SU-DHL-6 (cell line): ENCODE data around the gene ITPK1.

Experiments used
- H2AFZ ChIP-seq: fragments of 200-600 bp; sonication (generic); 2 replicates; pipeline ENCODE4 v1.6.1; 2014; ENCODE audit warnings: low read depth, mild to moderate bottlenecking, moderate library complexity, mixed read lengths, antibody characterized with exemption, low read length; ENCODE audit not compliant: severe bottlenecking
- H3F3A ChIP-seq: fragments of 200-600 bp; shearing (Covaris generic); 2 replicates; pipeline ENCODE4 v1.6.0; 2016; ENCODE audit warnings: antibody characterized with exemption, mild to moderate bottlenecking; ENCODE audit not compliant: insufficient read depth
- H3K27ac ChIP-seq: fragments of 200-600 bp; sonication (generic); 2 replicates; pipeline ENCODE4 v1.5.1; 2016; ENCODE audit warnings: low read depth, mild to moderate bottlenecking, low read length, moderate library complexity, mixed read lengths
- H3K27me3 ChIP-seq: fragments of 200-600 bp; sonication (generic), shearing (Covaris generic); 2 replicates; pipeline ENCODE4 v1.6.0; 2014; ENCODE audit warnings: mild to moderate bottlenecking, low read length
- H3K36me3 ChIP-seq: fragments of 200-600 bp; sonication (generic); 2 replicates; pipeline ENCODE4 v1.6.1; 2014; ENCODE audit warnings: mild to moderate bottlenecking, low read length, mixed read lengths
- H3K4me2 ChIP-seq: fragments of 300-600, 200-600 bp; shearing (Covaris generic), sonication (generic); 2 replicates; pipeline ENCODE4 v1.6.0; 2014; ENCODE audit warnings: low read length, low read depth, mild to moderate bottlenecking; ENCODE audit not compliant: poor library complexity, severe bottlenecking
- H3K4me3 ChIP-seq: fragments of 200-600 bp; sonication (generic); 2 replicates; pipeline ENCODE4 v1.5.1; 2014; ENCODE audit warnings: antibody characterized with exemption, low read length, mild to moderate bottlenecking, mixed read lengths; ENCODE audit not compliant: insufficient read depth, poor library complexity, severe bottlenecking
- H3K79me2 ChIP-seq: fragments of 200-600 bp; sonication (generic); 2 replicates; pipeline ENCODE4 v1.6.1; 2014; ENCODE audit warnings: mild to moderate bottlenecking, low read length, moderate library complexity; ENCODE audit not compliant: insufficient read depth
- H3K9ac ChIP-seq: fragments of 200-600 bp; sonication (generic); 2 replicates; pipeline ENCODE4 v1.7.0; 2014; ENCODE audit warnings: mild to moderate bottlenecking, low read length
- H3K9me2 ChIP-seq: fragments of 200-600 bp; sonication (generic); replicated peaks from 2 replicates; pipeline ENCODE4 v1.6.1; 2014; ENCODE audit warnings: low read length; ENCODE audit not compliant: insufficient read depth
- H3K9me3 ChIP-seq: fragments of 200-600 bp; sonication (generic); 2 replicates; pipeline ENCODE4 v1.6.1; 2014; ENCODE audit warnings: low read length, mixed read lengths; ENCODE audit not compliant: insufficient read depth
- H4K20me1 ChIP-seq: fragments of 200-600 bp; sonication (generic); 2 replicates; pipeline ENCODE4 v1.6.1; 2014; ENCODE audit warnings: low read depth, mild to moderate bottlenecking, antibody characterized with exemption, low read length, moderate library complexity, mixed read lengths
- CTCF ChIP-seq: fragments of 200-600 bp; sonication (generic); IDR thresholded peaks from one replicate; pipeline ENCODE4 v1.5.1; 2017; ENCODE audit warnings: antibody characterized with exemption, mild to moderate bottlenecking, low read length, moderate library complexity; ENCODE audit not compliant: insufficient read depth, poor library complexity, severe bottlenecking
- EZH2phosphoT487 ChIP-seq: fragments of 200-600 bp; sonication (generic), shearing (Covaris generic); conservative IDR thresholded peaks from 2 replicates; pipeline ENCODE4 v1.6.1; 2018; ENCODE audit warnings: mild to moderate bottlenecking, antibody characterized with exemption, low read length, moderate library complexity, mixed read lengths

Gene ITPK1

GRCh38 chr14:92978229-92979021, 137.3 kb downstream of the ITPK1 start:
- no peaks in the 10 kb centered on the region for H3K27me3 ChIP-seq
- peaks cover 39% of the 10 kb centered on the region for H3K9me3 ChIP-seq
- peak overlapping the region; percentile 17; the same call in 1 of the 2 replicates for H3K27ac ChIP-seq
- no peaks in the 10 kb centered on the region for H3K9me2 ChIP-seq
- no peaks in the 10 kb centered on the region for H3F3A ChIP-seq
- H3K79me2 ChIP-seq: no peaks in the 10 kb centered on the region
- no peak overlapping the region for H2AFZ ChIP-seq
- H3K4me2 ChIP-seq: no peak overlapping the region
- H3K36me3 ChIP-seq: no peaks in the 10 kb centered on the region
- H3K4me3 ChIP-seq: no peak overlapping the region
- TF ChIP-seq EZH2phosphoT487 (no peak), CTCF (no peak)
- no peak overlapping the region for H3K9ac ChIP-seq
- no peaks in the 10 kb centered on the region for H4K20me1 ChIP-seq

GRCh38 chr14:92976268-92976667, 139.5 kb downstream of the ITPK1 start:
- H3F3A ChIP-seq: no peaks in the 10 kb centered on the region
- no peaks in the 10 kb centered on the region for H3K9me2 ChIP-seq
- no peaks in the 10 kb centered on the region for H3K27me3 ChIP-seq
- no peaks in the 10 kb centered on the region for H3K79me2 ChIP-seq
- no peak overlapping the region for H3K4me2 ChIP-seq
- H4K20me1 ChIP-seq: no peaks in the 10 kb centered on the region
- H3K9me3 ChIP-seq: peaks cover 39% of the 10 kb centered on the region
- H3K27ac ChIP-seq: no peak overlapping the region
- no peak overlapping the region for H3K9ac ChIP-seq
- H2AFZ ChIP-seq: no peak overlapping the region
- H3K36me3 ChIP-seq: no peaks in the 10 kb centered on the region
- no peak overlapping the region for H3K4me3 ChIP-seq
- TF ChIP-seq CTCF: no peak
- no peak for TF ChIP-seq EZH2phosphoT487

- no peaks in the 10 kb centered on the region for H4K20me1 ChIP-seq
- H3K9ac ChIP-seq: no peak overlapping the region
- no peaks in the 10 kb centered on the region for H3F3A ChIP-seq
- H3K9me3 ChIP-seq: peaks cover 32% of the 10 kb centered on the region
- TF ChIP-seq EZH2phosphoT487: no peak
- no peak for TF ChIP-seq CTCF
- no peaks in the 10 kb centered on the region for H3K79me2 ChIP-seq
- no peaks in the 10 kb centered on the region for H3K27me3 ChIP-seq
- H3K4me3 ChIP-seq: no peak overlapping the region
- H3K4me2 ChIP-seq: no peak overlapping the region
- H3K27ac ChIP-seq: no peak overlapping the region
- no peaks in the 10 kb centered on the region for H3K36me3 ChIP-seq
- no peak overlapping the region for H2AFZ ChIP-seq
- no peaks in the 10 kb centered on the region for H3K9me2 ChIP-seq
These were observed 141.0 kb downstream of the ITPK1 start for GRCh38 chr14:92974541-92975345.
